Fibroblast of lung (primary cell): ENCODE results near the gene LRCOL1. TPM values are rescaled to one million over a fixed set of nuclear protein-coding genes. Genes with fewer than 3 reads are reported as not detected.

Source experiments
- DNase-seq, 2 donors: peaks; one replicate each; pipeline versions ENCODE4 v3.0.0 to v3.0.0-alpha.2; 2010; ENCODE audit warnings: low read depth in 2 of 2
- H2AFZ ChIP-seq: 2 replicates; pipeline ENCODE4 v1.5.1; 2012; ENCODE audit warnings: low read length, control low read depth, inconsistent platforms
- H3K27ac ChIP-seq: 2 replicates; pipeline ENCODE4 v1.5.1; 2011; ENCODE audit warnings: low read length, control low read depth; ENCODE audit not compliant: insufficient read depth
- H3K27me3 ChIP-seq: 2 replicates; pipeline ENCODE4 v1.5.1; 2011; ENCODE audit warnings: mild to moderate bottlenecking, low read length; ENCODE audit not compliant: control insufficient read depth, insufficient read depth
- H3K36me3 ChIP-seq: 2 replicates; pipeline ENCODE4 v1.5.1; 2011; ENCODE audit warnings: low read length; ENCODE audit not compliant: control insufficient read depth, insufficient read depth
- H3K4me1 ChIP-seq: 2 replicates; pipeline ENCODE4 v1.5.1; 2011; ENCODE audit warnings: low read length; ENCODE audit not compliant: control insufficient read depth, insufficient read depth; ENCODE audit errors: extremely low read depth
- H3K4me2 ChIP-seq: 2 replicates; pipeline ENCODE4 v1.5.1; 2011; ENCODE audit warnings: low read length, control low read depth; ENCODE audit not compliant: insufficient read depth; ENCODE audit errors: extremely low read depth
- H3K4me3 ChIP-seq, 4 experiments: fragments of 200-600 bp in 1 of 4; sonication (generic) in 1 of 4; replicated peaks in 1 of 4; 2 replicates each; pipeline ENCODE4 v1.5.1; 2011 to 2016; ENCODE audit warnings: low read length in 4 of 4, low read depth in 3 of 4, mild to moderate bottlenecking in 3 of 4, control low read depth in 2 of 4, inconsistent platforms in 1 of 4, mixed read lengths in 1 of 4; ENCODE audit not compliant: insufficient read depth in 1 of 4; ENCODE audit errors: control extremely low read depth in 1 of 4
- H3K79me2 ChIP-seq: 2 replicates; pipeline ENCODE4 v1.5.1; 2012; ENCODE audit warnings: mild to moderate bottlenecking, low read length, inconsistent platforms; ENCODE audit not compliant: control insufficient read depth, insufficient read depth
- H3K9ac ChIP-seq: 2 replicates; pipeline ENCODE4 v1.5.1; 2011; ENCODE audit warnings: mild to moderate bottlenecking, low read length, control low read depth; ENCODE audit not compliant: insufficient read depth
- H3K9me3 ChIP-seq: 2 replicates; pipeline ENCODE4 v1.5.1; 2012; ENCODE audit warnings: low read depth, low read length; ENCODE audit not compliant: control insufficient read depth, insufficient read depth
- H4K20me1 ChIP-seq: 2 replicates; pipeline ENCODE4 v1.5.1; 2011; ENCODE audit warnings: low read length; ENCODE audit not compliant: control insufficient read depth, insufficient read depth; ENCODE audit errors: extremely low read depth
- CTCF ChIP-seq, 2 donors: IDR thresholded peaks in 1 of 2; conservative IDR thresholded peaks in 1 of 2; 1 replicate in 1 of 2; 2 replicates in 1 of 2; pipeline ENCODE4 v1.5.1; 2011 to 2012; ENCODE audit warnings: low read length in 2 of 2, control low read depth in 1 of 2, inconsistent platforms in 1 of 2, low read depth in 1 of 2, mild to moderate bottlenecking in 1 of 2
- EZH2 ChIP-seq: IDR thresholded peaks from 2 replicates; pipeline ENCODE4 v1.5.1; 2012; ENCODE audit warnings: low read length, control low read depth, mild to moderate bottlenecking; ENCODE audit errors: missing control alignments
- polyA plus RNA-seq, 2 donors: library from polyadenylated mRNA; depleted of rRNA in 1 of 2; stranded (reverse) in 1 of 2; unstranded in 1 of 2; fragments of >200 nt; gene quantifications; 2 replicates each; pipeline ENCODE4 v1.2.1, GENCODE V29; 2011 to 2012; ENCODE audit warnings: missing spikeins in 1 of 2
- total RNA-seq: library from RNA; depleted of rRNA; stranded (reverse); fragments of >200 nt; gene quantifications from 2 replicates; pipeline ENCODE4 v1.2.1, GENCODE V29; 2014

LRCOL1 gene
- total and polyA plus RNA-seq, 2 donors (not counting 1 experiment from before 2014, with no cell fraction given): 0.17 TPM; not detected in 1

DNA sequence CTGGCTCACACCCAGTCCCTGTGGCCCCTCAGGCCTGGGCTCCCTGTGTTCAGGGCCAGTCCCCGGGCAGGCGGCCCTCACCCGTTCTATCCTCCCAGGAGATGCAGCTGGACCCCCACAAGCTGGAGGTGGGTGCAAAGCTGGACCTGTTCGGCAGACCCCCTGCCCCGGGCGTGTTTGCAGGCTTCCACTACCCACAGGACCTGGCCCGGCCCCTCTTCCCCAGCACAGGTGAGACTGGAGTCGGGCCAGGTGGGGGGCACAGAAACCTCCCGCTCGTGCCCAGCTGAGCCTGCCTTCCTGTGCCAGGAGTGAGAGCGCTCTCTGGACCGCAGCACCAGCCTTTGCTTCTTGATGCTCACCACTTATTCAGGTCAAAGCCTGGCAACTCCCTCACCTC is 33.7 kb downstream of the LRCOL1 start:
- no peak overlapping the region for H3K4me2 ChIP-seq
- no peak overlapping the region for H3K4me3 ChIP-seq
- TF ChIP-seq EZH2 (no peak), CTCF (conservative IDR thresholded peaks at IDR 0.05 in 1 of 2, IDR thresholded peaks at IDR 0.05 in 1 of 2; ENCODE audit: low read depth in 1 of 2, low read length in 2 of 2) (no peak)
- H3K79me2 ChIP-seq: no peaks in the 10 kb centered on the region
- H3K4me1 ChIP-seq: no peaks in the 10 kb centered on the region
- no peaks in the 10 kb centered on the region for H3K9me3 ChIP-seq
- H3K27ac ChIP-seq: no peak overlapping the region
- H4K20me1 ChIP-seq: no peaks in the 10 kb centered on the region
- H2AFZ ChIP-seq: no peak overlapping the region
- no peak for DNase-seq
- no peak overlapping the region for H3K9ac ChIP-seq
- peaks cover 6% of the 10 kb centered on the region for H3K36me3 ChIP-seq
- H3K27me3 ChIP-seq: no peaks in the 10 kb centered on the region

DNA sequence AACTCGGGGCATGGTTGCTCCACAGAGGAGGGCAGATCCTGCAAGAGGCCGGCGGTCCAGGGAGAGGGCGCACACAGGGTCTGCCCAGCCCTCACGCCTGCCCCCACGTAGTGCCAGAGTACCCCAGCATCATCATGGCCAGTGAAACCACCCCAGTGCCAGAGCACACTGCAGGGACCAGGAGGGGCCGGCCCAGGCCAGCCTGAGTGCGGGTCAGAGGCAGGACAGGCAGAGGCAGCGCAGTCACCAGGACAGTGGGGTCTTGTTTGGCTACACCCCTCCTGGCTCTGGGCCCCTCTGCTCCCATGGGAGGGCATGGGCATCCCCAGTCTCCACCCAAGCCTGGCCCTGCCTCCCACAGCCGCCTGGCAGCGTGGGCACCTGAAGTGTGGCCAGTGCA is 34.7 kb downstream of the LRCOL1 start:
- Histone ChIP-seq H3K27me3 (no peaks in the 10 kb centered on the region), H3K4me2 (no peak overlapping the region), H3K9ac (no peak overlapping the region), H3K4me1 (no peaks in the 10 kb centered on the region), H4K20me1 (no peaks in the 10 kb centered on the region), H3K27ac (no peak overlapping the region), H2AFZ (no peak overlapping the region), H3K4me3 (no peak overlapping the region), H3K9me3 (no peaks in the 10 kb centered on the region), H3K79me2 (no peaks in the 10 kb centered on the region), H3K36me3 (peaks cover 6% of the 10 kb centered on the region)
- TF ChIP-seq CTCF (conservative IDR thresholded peaks at IDR 0.05 in 1 of 2, IDR thresholded peaks at IDR 0.05 in 1 of 2; ENCODE audit: low read depth in 1 of 2, low read length in 2 of 2) (no peak), EZH2 (no peak)
- DNase-seq: no peak

GRCh38 chr12:132574271-132574996 is 35.9 kb downstream of the LRCOL1 start:
- Histone ChIP-seq H3K4me1 (no peaks in the 10 kb centered on the region), H3K27ac (no peak overlapping the region), H3K79me2 (no peaks in the 10 kb centered on the region), H3K9ac (no peak overlapping the region), H4K20me1 (no peaks in the 10 kb centered on the region), H2AFZ (no peak overlapping the region), H3K27me3 (no peaks in the 10 kb centered on the region), H3K4me3 (no peak overlapping the region), H3K9me3 (no peaks in the 10 kb centered on the region), H3K4me2 (no peak overlapping the region), H3K36me3 (peaks cover 6% of the 10 kb centered on the region)
- DNase-seq: no peak
- TF ChIP-seq CTCF (conservative IDR thresholded peaks at IDR 0.05 in 1 of 2, IDR thresholded peaks at IDR 0.05 in 1 of 2; ENCODE audit: low read depth in 1 of 2, low read length in 2 of 2) (no peak), EZH2 (no peak)
